Ovary (tissue), 3 donors: ENCODE measurements around the gene SEMA4B.

ENCODE experiments used
- EP300 ChIP-seq: sonication (generic); formaldehyde crosslinking; IDR thresholded peaks from one replicate; pipeline ENCODE4 v1.6.1; 2017; ENCODE audit warnings: antibody characterized with exemption
- POLR2A ChIP-seq: fragments of 450-650 bp; IDR thresholded peaks from one replicate; pipeline ENCODE4 v1.6.1; 2017; ENCODE audit warnings: antibody characterized with exemption, mild to moderate bottlenecking, moderate library complexity
- TF ChIP-seq, protein P1 (sequence below), 3 donors: fragments of 450-650 bp in 2 of 3; fragments of 200-600 bp in 1 of 3; IDR thresholded peaks; one replicate each; pipeline versions ENCODE4 v1.5.1 to v1.8.0; 2016 to 2022; ENCODE audit warnings: antibody characterized with exemption in 3 of 3, mild to moderate bottlenecking in 1 of 3
- donor health status: DM: no; HTN: no; CAD: no.

DNA sequence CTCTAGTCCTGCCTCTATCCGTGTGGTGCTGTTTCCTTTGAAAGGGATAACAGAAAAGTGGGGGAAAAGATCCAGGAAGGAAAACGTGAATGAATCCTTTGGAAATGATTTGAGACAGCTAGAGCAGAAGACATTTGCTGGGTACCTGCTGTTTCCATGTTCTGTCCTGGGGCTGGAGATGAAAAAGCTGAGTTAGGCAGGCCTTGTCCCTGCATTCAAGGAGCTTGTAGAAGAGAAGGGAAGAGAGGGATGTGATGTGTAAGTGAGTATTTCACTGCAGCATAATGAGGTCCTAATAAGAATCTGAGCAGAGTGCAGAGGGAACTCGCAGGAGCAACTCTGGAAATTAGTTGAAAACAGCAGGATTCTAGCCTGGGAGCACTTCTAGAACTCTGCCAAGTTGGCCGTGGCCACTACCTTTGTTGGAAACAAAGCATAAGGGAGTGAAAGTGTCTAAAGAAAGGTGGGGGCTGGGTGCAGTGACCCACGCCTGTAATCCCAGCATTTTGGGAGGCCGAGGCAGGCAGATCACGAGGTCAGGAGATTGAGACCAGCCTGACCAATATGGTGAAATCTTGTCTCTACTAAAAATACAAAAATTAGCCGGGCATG lies 13.8 kb upstream of the SEMA4B start:
- TF ChIP-seq, protein P1, sequence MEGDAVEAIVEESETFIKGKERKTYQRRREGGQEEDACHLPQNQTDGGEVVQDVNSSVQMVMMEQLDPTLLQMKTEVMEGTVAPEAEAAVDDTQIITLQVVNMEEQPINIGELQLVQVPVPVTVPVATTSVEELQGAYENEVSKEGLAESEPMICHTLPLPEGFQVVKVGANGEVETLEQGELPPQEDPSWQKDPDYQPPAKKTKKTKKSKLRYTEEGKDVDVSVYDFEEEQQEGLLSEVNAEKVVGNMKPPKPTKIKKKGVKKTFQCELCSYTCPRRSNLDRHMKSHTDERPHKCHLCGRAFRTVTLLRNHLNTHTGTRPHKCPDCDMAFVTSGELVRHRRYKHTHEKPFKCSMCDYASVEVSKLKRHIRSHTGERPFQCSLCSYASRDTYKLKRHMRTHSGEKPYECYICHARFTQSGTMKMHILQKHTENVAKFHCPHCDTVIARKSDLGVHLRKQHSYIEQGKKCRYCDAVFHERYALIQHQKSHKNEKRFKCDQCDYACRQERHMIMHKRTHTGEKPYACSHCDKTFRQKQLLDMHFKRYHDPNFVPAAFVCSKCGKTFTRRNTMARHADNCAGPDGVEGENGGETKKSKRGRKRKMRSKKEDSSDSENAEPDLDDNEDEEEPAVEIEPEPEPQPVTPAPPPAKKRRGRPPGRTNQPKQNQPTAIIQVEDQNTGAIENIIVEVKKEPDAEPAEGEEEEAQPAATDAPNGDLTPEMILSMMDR (IDR thresholded peaks at IDR 0.05), result no peak
- TF ChIP-seq POLR2A (no peak), EP300 (no peak)
